NCI-H1048 (cell line): ENCODE data around the gene RASSF5.
"Not testable (repeated sequence)": the region's sequence is repeated elsewhere in the genome, so short reads cannot be mapped to it uniquely, and the experiment has no call there.

Experiments used
- DNase-seq: peaks from one replicate; lab custom pipeline; 2025; lab: John Stamatoyannopoulos, UW

The RASSF5 gene

GRCh38 chr1:206572835-206573234 is 65.5 kb downstream of the RASSF5 start:
- no peak for DNase-seq

GRCh38 chr1:206573319-206573718 is 66.0 kb downstream of the RASSF5 start:
- DNase-seq: no peak

- DNase-seq: no peak
These were observed 66.4 kb downstream of the RASSF5 start for GRCh38 chr1:206573762-206574161.

- DNase-seq: no peak
These were observed 68.0 kb downstream of the RASSF5 start for GRCh38 chr1:206575165-206575893.

GRCh38 chr1:206575894-206576737 is 68.8 kb downstream of the RASSF5 start:
- DNase-seq: no peak

- DNase-seq: no peak
These were observed 70.3 kb downstream of the RASSF5 start for GRCh38 chr1:206577626-206578025.

GRCh38 chr1:206578068-206578977 is 71.0 kb downstream of the RASSF5 start:
- no peak for DNase-seq

GRCh38 chr1:206578978-206579374 is 71.6 kb downstream of the RASSF5 start:
- DNase-seq: no peak

GRCh38 chr1:206579747-206580437 is 72.6 kb downstream of the RASSF5 start:
- DNase-seq: no peak

GRCh38 chr1:206580438-206581113 is 73.2 kb downstream of the RASSF5 start:
- DNase-seq: no peak

GRCh38 chr1:206581114-206581497 is 73.8 kb downstream of the RASSF5 start:
- not testable (repeated sequence) for DNase-seq

- no peak for DNase-seq
These were observed 74.2 kb downstream of the RASSF5 start for GRCh38 chr1:206581571-206581981.

GRCh38 chr1:206582537-206582936 is 75.2 kb downstream of the RASSF5 start:
- DNase-seq: no peak

- no peak for DNase-seq
These were observed 75.8 kb downstream of the RASSF5 start for GRCh38 chr1:206582971-206583706.

- peak; percentile 38 for DNase-seq
These were observed 76.6 kb downstream of the RASSF5 start for GRCh38 chr1:206583707-206584648.

- DNase-seq: no peak
These were observed 77.4 kb downstream of the RASSF5 start for GRCh38 chr1:206584683-206585082.

GRCh38 chr1:206586501-206587445 is 79.4 kb downstream of the RASSF5 start:
- DNase-seq: no peak

- DNase-seq: no peak
These were observed 80.6 kb downstream of the RASSF5 start for GRCh38 chr1:206587904-206588303.
